ENCODE results near the gene MED23.

MED23 gene

GRCh38 chr6:131636880-131637792 is 9.1 kb upstream of the MED23 start, which contains the start of gene ENPP3:
Gene ENPP3, plus strand, starts transcription at chr6:131637302. Its CDS starts 83 bp downstream, at chr6:131637385.
- no peaks in the 10 kb centered on the region for H3K4me1 ChIP-seq (ENCODE audit: insufficient read depth, low read length, poor library complexity, severe bottlenecking)
- no peak within 1 kb of the TSS for H2AFZ ChIP-seq (ENCODE audit: low read length)
- H4K20me1 ChIP-seq (ENCODE audit: insufficient read depth, low read length, poor library complexity, severe bottlenecking): no peaks in the 10 kb centered on the region
- no peak within 1 kb of the TSS for H3K4me3 ChIP-seq (ENCODE audit: low read length, poor library complexity, severe bottlenecking)
- no peaks in the 10 kb centered on the region for H3K9me3 ChIP-seq (ENCODE audit: insufficient read depth, low read depth, low read length)
- no peak within 1 kb of the TSS for H3K4me2 ChIP-seq (ENCODE audit: low read depth, low read length, poor library complexity, severe bottlenecking)
- no peaks in the 10 kb centered on the region for H3K27me3 ChIP-seq (ENCODE audit: insufficient read depth, low read length, poor library complexity, severe bottlenecking)
- no peak for TF ChIP-seq CTCF (conservative IDR thresholded peaks at IDR 0.05; ENCODE audit: low read length)
- TF ChIP-seq EZH2phosphoT487 (IDR thresholded peaks at IDR 0.05; ENCODE audit: borderline replicate concordance): no peak
- no peaks in the 10 kb centered on the region for H3K36me3 ChIP-seq (ENCODE audit: insufficient read depth, low read length)
- H3K9me2 ChIP-seq (replicated peaks; ENCODE audit: low read depth, low read length): no peaks in the 10 kb centered on the region
- no peaks in the 10 kb centered on the region for H3F3A ChIP-seq (ENCODE audit: low read depth)
- H3K79me2 ChIP-seq (ENCODE audit: insufficient read depth, low read length): no peaks in the 10 kb centered on the region
- no peak within 1 kb of the TSS for H3K9ac ChIP-seq (ENCODE audit: low read depth, low read length, poor library complexity, severe bottlenecking)

- no peak for TF ChIP-seq EZH2phosphoT487 (IDR thresholded peaks at IDR 0.05; ENCODE audit: borderline replicate concordance)
- TF ChIP-seq CTCF (conservative IDR thresholded peaks at IDR 0.05; ENCODE audit: low read length): no peak
- Histone ChIP-seq H3K9me2 (replicated peaks; ENCODE audit: low read depth, low read length) (no peaks in the 10 kb centered on the region), H3K4me3 (ENCODE audit: low read length, poor library complexity, severe bottlenecking) (no peak overlapping the region), H3K9ac (ENCODE audit: low read depth, low read length, poor library complexity, severe bottlenecking) (no peak overlapping the region), H3K79me2 (ENCODE audit: insufficient read depth, low read length) (no peaks in the 10 kb centered on the region), H3K36me3 (ENCODE audit: insufficient read depth, low read length) (no peaks in the 10 kb centered on the region), H4K20me1 (ENCODE audit: insufficient read depth, low read length, poor library complexity, severe bottlenecking) (no peaks in the 10 kb centered on the region), H2AFZ (ENCODE audit: low read length) (no peak overlapping the region), H3F3A (ENCODE audit: low read depth) (no peaks in the 10 kb centered on the region), H3K27me3 (ENCODE audit: insufficient read depth, low read length, poor library complexity, severe bottlenecking) (no peaks in the 10 kb centered on the region), H3K9me3 (ENCODE audit: insufficient read depth, low read depth, low read length) (no peaks in the 10 kb centered on the region), H3K4me2 (ENCODE audit: low read depth, low read length, poor library complexity, severe bottlenecking) (no peak overlapping the region), H3K4me1 (ENCODE audit: insufficient read depth, low read length, poor library complexity, severe bottlenecking) (no peaks in the 10 kb centered on the region)
Measured at GRCh38 chr6:131635384-131636340, 7.6 kb upstream of the MED23 start.

- Histone ChIP-seq H3K4me2 (ENCODE audit: low read depth, low read length, poor library complexity, severe bottlenecking) (no peak overlapping the region), H3K4me1 (ENCODE audit: insufficient read depth, low read length, poor library complexity, severe bottlenecking) (peaks cover 14% of the 10 kb centered on the region), H4K20me1 (ENCODE audit: insufficient read depth, low read length, poor library complexity, severe bottlenecking) (peaks cover 9% of the 10 kb centered on the region), H3K9me3 (ENCODE audit: insufficient read depth, low read depth, low read length) (no peaks in the 10 kb centered on the region), H3K36me3 (ENCODE audit: insufficient read depth, low read length) (no peaks in the 10 kb centered on the region), H3K79me2 (ENCODE audit: insufficient read depth, low read length) (peaks cover 12% of the 10 kb centered on the region), H3K4me3 (ENCODE audit: low read length, poor library complexity, severe bottlenecking) (no peak overlapping the region), H3K9ac (ENCODE audit: low read depth, low read length, poor library complexity, severe bottlenecking) (no peak overlapping the region), H3K27me3 (ENCODE audit: insufficient read depth, low read length, poor library complexity, severe bottlenecking) (no peaks in the 10 kb centered on the region), H3F3A (ENCODE audit: low read depth) (no peaks in the 10 kb centered on the region), H2AFZ (ENCODE audit: low read length) (no peak overlapping the region; the same call in 1 of the 2 replicates), H3K9me2 (replicated peaks; ENCODE audit: low read depth, low read length) (no peaks in the 10 kb centered on the region)
- TF ChIP-seq CTCF (conservative IDR thresholded peaks at IDR 0.05; ENCODE audit: low read length): no peak
Measured at GRCh38 chr6:131631625-131632289, 3.7 kb upstream of the MED23 start.

All from Loucy (cell line).